Glutamatergic neuron (in vitro differentiated cells): ENCODE results near the gene MACROD2. TPM values are rescaled to one million over a fixed set of nuclear protein-coding genes. Genes with fewer than 3 reads are reported as not detected.

Experiments
- DNase-seq: peaks from one replicate; pipeline ENCODE4 v3.0.0; 2022
- H3K27ac Mint-ChIP-seq: one replicate; pipeline ENCODE4 v1.8.0; 2020; ENCODE audit warnings: mild to moderate bottlenecking, mixed read lengths, inconsistent platforms; ENCODE audit not compliant: unreplicated experiment
- H3K27me3 Mint-ChIP-seq: one replicate; pipeline ENCODE4 v1.8.0; 2020; ENCODE audit warnings: mild to moderate bottlenecking, moderate library complexity, mixed read lengths, inconsistent platforms; ENCODE audit not compliant: unreplicated experiment
- H3K36me3 Mint-ChIP-seq: one replicate; pipeline ENCODE4 v1.8.0; 2020; ENCODE audit warnings: mild to moderate bottlenecking, mixed read lengths, inconsistent platforms; ENCODE audit not compliant: unreplicated experiment
- H3K4me1 Mint-ChIP-seq: one replicate; pipeline ENCODE4 v1.8.0; 2020; ENCODE audit warnings: mild to moderate bottlenecking, low read depth, mixed read lengths, inconsistent platforms; ENCODE audit not compliant: unreplicated experiment
- H3K4me3 Mint-ChIP-seq: one replicate; pipeline ENCODE4 v1.8.0; 2020; ENCODE audit warnings: mild to moderate bottlenecking, mixed read lengths, inconsistent platforms; ENCODE audit not compliant: unreplicated experiment
- H3K9me3 Mint-ChIP-seq: one replicate; pipeline ENCODE4 v1.8.0; 2020; ENCODE audit warnings: mild to moderate bottlenecking, moderate library complexity, mixed read lengths, inconsistent platforms; ENCODE audit not compliant: unreplicated experiment
- CTCF ChIP-seq: fragments of 200-600 bp; sonication (generic); IDR thresholded peaks from one replicate; pipeline ENCODE4 v1.5.0; 2021; ENCODE audit not compliant: partially characterized antibody, unreplicated experiment
- total RNA-seq: library from RNA; stranded (reverse); fragmentation: NEBNext Ultra II Directional; extraction: Animal tissue kit (Norgen Biotek cat#: 25700); gene quantifications from one replicate; pipeline ENCODE4 v1.2.1, GENCODE V29; 2021; ENCODE audit not compliant: unreplicated experiment

Gene MACROD2
- total RNA-seq, 1 donor from 2014 or later, result 8.7 TPM

- Mint-ChIP-seq H3K27ac (no peak overlapping the region), H3K9me3 (no peaks in the 10 kb centered on the region), H3K27me3 (no peaks in the 10 kb centered on the region), H3K4me1 (no peaks in the 10 kb centered on the region), H3K4me3 (no peak overlapping the region), H3K36me3 (no peaks in the 10 kb centered on the region)
- DNase-seq, result no peak
- no peak for TF ChIP-seq CTCF
These were observed 102.9 kb downstream of the MACROD2 start for GRCh38 chr20:14098261-14098660.

GRCh38 chr20:14113416-14113815 is 118.1 kb downstream of the MACROD2 start:
- Mint-ChIP-seq H3K27ac (no peak overlapping the region), H3K4me1 (no peaks in the 10 kb centered on the region), H3K36me3 (no peaks in the 10 kb centered on the region), H3K27me3 (no peaks in the 10 kb centered on the region), H3K4me3 (no peak overlapping the region), H3K9me3 (peaks cover 3% of the 10 kb centered on the region)
- TF ChIP-seq CTCF, result no peak
- no peak for DNase-seq

- Mint-ChIP-seq H3K9me3 (peaks cover 3% of the 10 kb centered on the region), H3K27ac (no peak overlapping the region), H3K36me3 (no peaks in the 10 kb centered on the region), H3K4me3 (no peak overlapping the region), H3K27me3 (no peaks in the 10 kb centered on the region), H3K4me1 (no peaks in the 10 kb centered on the region)
- DNase-seq, result no peak
- no peak for TF ChIP-seq CTCF
These were observed 118.9 kb downstream of the MACROD2 start for GRCh38 chr20:14114065-14114704.

GRCh38 chr20:14116037-14116436 is 120.7 kb downstream of the MACROD2 start:
- no peak for DNase-seq
- Mint-ChIP-seq H3K36me3 (no peaks in the 10 kb centered on the region), H3K27me3 (no peaks in the 10 kb centered on the region), H3K4me1 (no peaks in the 10 kb centered on the region), H3K9me3 (no peaks in the 10 kb centered on the region), H3K27ac (no peak overlapping the region), H3K4me3 (no peak overlapping the region)
- TF ChIP-seq CTCF, result no peak

- H3K4me1 Mint-ChIP-seq, result no peaks in the 10 kb centered on the region
- H3K27ac Mint-ChIP-seq, result no peak overlapping the region
- no peak for DNase-seq
- no peaks in the 10 kb centered on the region for H3K36me3 Mint-ChIP-seq
- no peaks in the 10 kb centered on the region for H3K27me3 Mint-ChIP-seq
- no peaks in the 10 kb centered on the region for H3K9me3 Mint-ChIP-seq
- H3K4me3 Mint-ChIP-seq, result no peak overlapping the region
- no peak for TF ChIP-seq CTCF
These were observed 122.5 kb downstream of the MACROD2 start for GRCh38 chr20:14117768-14118167.
